ENCODE results near the gene PDZD4.

The PDZD4 gene

GRCh38 chrX:153783378-153784013, 46.8 kb downstream of the PDZD4 start:
- DNase-seq (ENCODE audit: low read depth in 2 of 2): no peak

DNA sequence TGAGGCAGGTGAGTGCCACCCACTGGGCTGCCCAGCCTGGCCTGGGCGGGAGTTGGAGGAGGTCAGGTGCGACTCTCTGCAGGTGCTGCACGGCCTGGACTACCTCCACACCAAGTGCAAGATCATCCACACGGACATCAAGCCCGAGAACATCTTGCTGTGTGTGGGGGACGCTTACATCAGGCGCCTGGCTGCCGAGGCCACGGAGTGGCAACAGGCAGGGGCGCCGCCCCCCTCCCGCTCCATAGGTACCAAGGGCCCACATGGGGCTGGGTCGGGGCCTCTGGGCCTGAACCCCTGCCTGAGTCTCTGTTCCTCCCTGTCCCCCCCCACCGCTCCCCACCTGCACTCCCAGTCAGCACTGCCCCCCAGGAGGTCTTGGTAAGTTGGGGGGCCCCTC, 47.5 kb downstream of the PDZD4 start:
- DNase-seq (ENCODE audit: low read depth in 2 of 2): no peak

- no peak for DNase-seq (ENCODE audit: low read depth in 2 of 2)
Observed at GRCh38 chrX:153782313-153782712, 48.0 kb downstream of the PDZD4 start.

- DNase-seq (ENCODE audit: low read depth in 2 of 2): no peak
Observed at GRCh38 chrX:153781428-153782047, 48.8 kb downstream of the PDZD4 start.

DNA sequence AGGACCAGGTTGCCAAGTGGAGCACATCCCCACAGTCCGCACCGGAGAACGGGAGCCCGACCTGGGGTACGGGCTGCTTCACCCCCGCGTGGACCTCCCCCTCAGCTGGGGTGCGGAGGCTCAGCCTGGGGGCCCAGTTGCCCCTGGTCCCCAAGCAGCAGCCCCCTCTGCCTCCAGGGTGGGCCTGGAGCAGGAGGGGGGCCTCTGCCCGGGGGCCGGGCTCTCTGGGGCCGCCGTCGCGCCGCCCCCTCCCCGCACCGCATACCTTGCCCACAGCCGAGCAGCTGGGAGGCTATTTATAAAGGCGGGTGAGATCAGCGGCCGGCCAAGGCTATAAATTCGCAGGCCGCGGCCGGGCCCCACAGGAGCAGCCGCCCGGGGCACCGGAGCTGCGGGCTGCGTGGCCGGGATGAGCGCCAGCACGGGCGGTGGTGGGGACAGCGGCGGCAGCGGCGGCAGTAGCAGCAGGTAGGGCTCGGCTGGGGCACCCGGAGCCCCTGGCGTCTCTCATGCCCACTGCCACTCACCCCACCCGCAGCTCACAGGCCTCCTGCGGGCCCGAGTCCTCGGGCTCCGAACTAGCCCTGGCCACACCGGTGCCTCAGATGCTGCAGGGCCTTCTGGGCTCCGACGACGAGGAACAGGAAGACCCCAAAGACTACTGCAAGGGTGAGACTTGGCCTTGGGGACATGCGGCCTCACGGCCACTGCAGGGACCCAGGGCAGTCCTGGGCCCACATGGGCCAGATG, 49.5 kb downstream of the PDZD4 start, which contains the start of gene SRPK3:
TSS of gene SRPK3 (plus strand) at position 364 of the 750 bp plus-strand sequence. CDS start at position 410, 46 bp downstream.
- DNase-seq (ENCODE audit: low read depth in 2 of 2): no peak

- no peak for DNase-seq (ENCODE audit: low read depth in 2 of 2)
Observed at GRCh38 chrX:153779891-153780677, 50.3 kb downstream of the PDZD4 start.

- no peak for DNase-seq (ENCODE audit: low read depth in 2 of 2)
Observed at GRCh38 chrX:153778684-153779101, 51.7 kb downstream of the PDZD4 start.

DNA sequence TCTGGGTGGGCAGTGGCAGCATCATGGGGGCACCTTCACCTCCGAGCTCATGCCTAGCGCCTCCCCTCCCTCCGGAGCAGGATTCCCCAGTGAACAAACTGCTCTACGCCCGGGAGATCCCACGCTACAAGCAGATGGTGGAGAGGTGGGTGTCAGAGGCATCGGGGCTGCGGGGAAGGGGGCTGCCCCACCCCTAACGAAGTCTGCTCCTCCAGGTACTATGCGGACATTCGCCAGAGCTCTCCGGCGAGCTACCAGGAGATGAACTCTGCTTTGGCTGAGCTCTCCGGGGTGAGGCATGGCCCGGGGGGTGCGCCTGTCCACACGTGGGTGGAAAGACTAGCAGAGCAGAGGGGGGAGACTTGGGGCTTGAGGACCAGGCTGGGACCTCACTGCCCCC, 52.2 kb downstream of the PDZD4 start:
- DNase-seq (ENCODE audit: low read depth in 2 of 2): no peak

- DNase-seq (ENCODE audit: low read depth in 2 of 2): no peak
Observed at GRCh38 chrX:153777261-153778090, 52.9 kb downstream of the PDZD4 start.

DNA sequence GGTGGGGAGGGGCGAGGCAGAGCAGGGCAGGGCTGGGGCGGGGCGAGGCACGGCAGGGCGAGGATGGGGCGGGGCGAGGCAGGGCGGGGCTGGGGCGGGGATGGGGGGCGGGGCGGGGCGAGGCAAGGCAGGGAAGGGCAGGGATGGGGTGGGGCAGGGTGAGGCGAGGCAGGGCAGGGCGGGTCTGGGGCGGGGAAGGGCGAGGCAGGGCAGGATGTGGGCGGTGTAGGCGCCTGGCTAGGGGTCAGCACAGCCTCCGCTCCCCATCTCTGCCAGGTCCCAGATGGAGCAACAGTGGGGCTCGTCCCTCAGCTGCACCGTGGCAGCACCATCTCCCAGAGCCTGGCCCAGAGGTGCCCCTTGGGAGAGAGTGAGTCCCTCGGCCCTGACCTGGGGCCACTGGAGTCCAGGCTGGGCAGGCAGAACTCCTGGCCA, 53.7 kb downstream of the PDZD4 start:
- no peak for DNase-seq (ENCODE audit: low read depth in 2 of 2)

- no peak for DNase-seq (ENCODE audit: low read depth in 2 of 2)
Observed at GRCh38 chrX:153776120-153776599, 54.2 kb downstream of the PDZD4 start.

GRCh38 chrX:153775293-153776119, 54.8 kb downstream of the PDZD4 start:
- no peak for DNase-seq (ENCODE audit: low read depth in 2 of 2)

GRCh38 chrX:153774576-153775292, 55.6 kb downstream of the PDZD4 start:
- DNase-seq (ENCODE audit: low read depth in 2 of 2): no peak

GRCh38 chrX:153773741-153774575, 56.4 kb downstream of the PDZD4 start:
- DNase-seq (ENCODE audit: low read depth in 2 of 2): no peak

DNA sequence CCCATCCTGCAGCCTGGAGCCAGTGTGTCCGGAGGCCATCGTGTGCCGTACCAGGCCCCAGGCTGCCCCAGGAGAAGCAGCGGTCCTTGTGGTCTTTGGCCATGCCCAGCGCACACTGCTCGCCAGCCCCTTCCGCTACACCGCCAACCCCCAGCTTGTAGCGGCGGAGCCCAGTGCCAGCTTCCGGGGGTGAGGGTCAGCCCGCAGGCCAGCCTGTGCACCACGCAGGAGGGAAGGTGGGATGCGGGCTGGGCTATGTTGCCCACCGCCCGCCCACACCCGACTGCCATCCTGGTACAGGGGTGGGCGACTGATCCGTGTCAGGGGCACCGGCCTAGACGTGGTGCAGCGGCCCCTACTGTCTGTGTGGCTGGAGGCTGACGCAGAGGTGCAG, 57.1 kb downstream of the PDZD4 start:
- DNase-seq (ENCODE audit: low read depth in 2 of 2): no peak

GRCh38 chrX:153772316-153773217, 57.8 kb downstream of the PDZD4 start:
- no peak for DNase-seq (ENCODE audit: low read depth in 2 of 2)

Data from stimulated activated CD8-positive, alpha-beta memory T cell treated with anti-CD3 and anti-CD28 coated beads, Interleukin-15, amount 100 ng/mL, for 4 hours (primary cell).